ENCODE data around the gene DACH2. TPM values are rescaled to one million over a fixed set of nuclear protein-coding genes. Genes with fewer than 3 reads are reported as not detected.
"Not testable (repeated sequence)": the region's sequence is repeated elsewhere in the genome, so short reads cannot be mapped to it uniquely, and the experiment has no call there.

DACH2 gene
- 1 to 10 TPM in 3 of 12 donors, under 1 TPM in 7, not detected in 2; 0.38 to 2.1 (median 0.70) TPM for polyA plus RNA-seq (ENCODE audit: insufficient read length in 12 of 12)
- long read RNA-seq, donor 1, result 0 reads
- long read RNA-seq, donor 2, result 0 reads
- long read RNA-seq, donor 3, result 0 reads
- long read RNA-seq, donor 4, result 0 reads
- long read RNA-seq, donor 5, result 0 reads
- long read RNA-seq, donor 6, result 0 reads
- long read RNA-seq, donor 7, result 0 reads
- long read RNA-seq, donor 8, result 0 reads
- long read RNA-seq, donor 9, result 0 reads
- long read RNA-seq, donor 10, result 0 reads
- long read RNA-seq, donor 11, result 0 reads

DNA sequence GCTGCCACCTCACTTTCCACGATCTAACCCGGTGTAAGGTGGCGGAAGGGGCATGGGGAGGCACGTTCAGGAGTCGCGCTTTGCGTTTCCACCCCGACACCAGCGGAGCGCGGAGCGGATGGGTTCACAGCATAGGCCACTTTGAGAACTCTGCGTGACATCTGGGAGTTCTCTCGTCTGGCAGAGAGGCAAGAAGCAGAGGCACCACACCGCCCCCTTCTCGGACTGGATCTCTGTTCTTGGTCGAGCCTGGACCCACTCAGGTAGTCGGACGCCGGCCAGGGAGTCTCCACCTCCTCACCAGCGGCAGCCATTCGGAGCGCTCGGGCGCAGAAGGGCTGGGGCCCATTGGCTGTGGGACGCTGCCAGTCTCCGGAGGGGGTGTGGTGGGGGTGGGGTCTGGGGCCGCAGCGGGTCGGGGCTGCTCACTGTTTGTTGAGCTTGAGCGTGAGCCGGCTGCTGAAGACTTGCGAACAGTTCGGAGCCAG lies at the start of gene DACH2:
DACH2 (plus strand) TSS at position 428 of the 488 bp plus-strand sequence.
- peak; percentile 60 for DNase-seq

DNA sequence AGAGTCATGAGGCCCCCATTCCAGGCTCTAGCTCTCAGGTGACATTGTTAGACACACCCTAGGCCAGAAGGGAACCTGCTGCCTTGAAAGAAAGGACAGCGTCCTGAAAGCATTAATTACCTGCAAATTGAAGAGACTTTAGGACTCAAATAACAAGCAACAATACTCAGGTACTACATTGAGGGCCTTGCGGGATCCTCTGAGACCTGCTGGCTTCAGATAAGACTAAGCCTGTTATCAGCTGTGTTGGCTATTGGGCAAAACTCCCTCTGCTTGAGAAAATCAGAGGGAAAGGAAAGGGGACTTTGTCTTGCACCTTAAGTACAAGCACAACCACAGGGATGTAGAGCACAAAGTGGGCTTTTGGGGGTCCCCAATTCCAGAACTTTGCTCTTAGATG lies 45.9 kb upstream of the DACH2 start:
- DNase-seq, result no peak

DNA sequence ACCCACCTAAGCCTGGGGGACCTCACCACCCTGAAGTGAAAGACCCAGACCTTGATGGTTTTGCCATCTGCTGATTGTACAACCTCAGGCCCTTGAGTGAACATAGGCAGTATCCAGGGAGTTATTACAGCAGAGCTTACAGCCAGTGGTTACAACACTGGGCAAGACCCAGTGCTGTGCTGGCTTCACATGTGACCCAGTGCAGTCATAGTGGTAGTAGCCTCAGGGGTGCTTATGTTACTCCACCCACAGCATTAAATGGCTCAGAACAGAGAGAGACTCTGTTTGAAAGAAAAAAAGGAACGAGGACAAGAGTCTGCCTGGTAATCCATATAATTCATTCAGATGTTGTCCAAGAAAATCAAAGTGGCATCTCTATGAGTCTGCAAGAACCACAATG lies 45.2 kb upstream of the DACH2 start:
- DNase-seq, result no peak

DNA sequence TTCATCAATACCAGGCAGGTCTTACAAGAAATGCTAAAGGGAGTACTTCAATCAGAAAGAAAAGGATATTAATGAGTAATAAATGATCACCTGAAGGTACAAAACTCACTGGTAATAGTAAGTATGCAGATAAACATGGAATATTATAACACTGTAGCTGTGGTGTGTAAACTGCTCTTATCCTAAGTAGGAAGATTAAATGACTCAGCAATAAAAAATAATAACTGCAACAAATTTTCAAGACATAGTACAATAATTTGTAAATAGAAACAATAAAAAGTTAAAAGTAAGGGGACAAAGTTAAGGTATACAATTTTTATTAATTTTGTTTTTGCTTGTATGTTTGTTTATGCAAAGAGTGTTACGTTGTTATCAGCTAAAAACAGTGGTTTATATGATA lies 43.7 kb upstream of the DACH2 start:
- no peak for DNase-seq

DNA sequence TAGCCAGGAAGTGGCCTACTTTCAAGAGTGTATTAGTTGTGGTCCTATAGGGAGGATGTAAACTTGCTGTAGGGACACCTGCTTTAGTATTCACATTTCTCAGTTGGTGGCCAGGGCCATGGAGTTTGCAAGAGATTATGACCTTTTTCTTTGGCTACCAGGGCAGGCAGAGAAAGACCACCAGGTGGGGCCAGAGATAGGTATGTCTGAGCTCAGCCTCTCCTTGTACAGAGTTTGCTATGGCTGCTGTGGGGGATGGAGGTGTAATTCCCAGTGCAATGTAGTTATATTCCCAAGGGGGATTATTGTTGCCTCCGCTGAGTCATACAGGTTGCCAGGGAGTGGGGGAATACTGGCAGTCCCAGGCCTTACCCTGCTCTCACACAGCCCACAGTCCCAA lies 26.3 kb upstream of the DACH2 start:
- DNase-seq, result no peak

DNA sequence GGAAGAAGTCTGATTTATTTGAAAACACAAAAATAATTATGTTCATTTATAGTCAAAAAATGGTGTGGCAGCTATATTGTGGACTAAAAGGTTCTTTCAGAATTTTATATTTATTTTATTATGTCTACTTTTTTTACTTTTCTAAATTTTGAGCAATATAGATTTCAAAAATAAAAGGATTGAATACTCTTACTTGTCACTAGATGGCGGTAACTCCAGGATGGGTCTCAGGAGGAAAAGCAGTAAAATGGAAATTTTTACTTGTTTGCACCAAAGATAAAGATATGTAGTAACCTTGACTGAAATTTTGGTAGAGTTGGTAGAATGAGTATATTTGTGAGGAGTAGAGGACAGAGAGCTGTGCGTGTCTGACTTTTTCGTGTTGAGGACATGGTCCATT lies 14.5 kb upstream of the DACH2 start:
- no peak for DNase-seq

DNA sequence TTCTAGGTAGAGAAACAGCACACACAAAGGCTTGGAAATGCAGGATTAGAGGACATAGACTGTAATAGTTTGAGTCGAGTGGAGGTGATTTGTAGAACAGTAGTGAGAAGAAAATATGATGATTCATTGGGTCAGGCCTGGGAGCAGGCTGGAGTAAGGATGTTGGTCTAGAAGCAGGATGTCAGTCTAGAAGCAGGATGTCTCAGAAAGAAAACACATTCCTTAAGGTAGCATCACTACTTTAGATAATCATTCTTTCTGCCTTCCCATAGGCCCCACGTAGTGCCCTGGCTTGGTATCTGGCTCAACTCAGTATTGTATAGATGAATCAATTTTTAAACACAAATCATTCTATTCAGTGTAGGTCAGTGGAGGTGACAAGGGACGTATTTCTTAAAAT lies 11.2 kb upstream of the DACH2 start:
- no peak for DNase-seq

DNA sequence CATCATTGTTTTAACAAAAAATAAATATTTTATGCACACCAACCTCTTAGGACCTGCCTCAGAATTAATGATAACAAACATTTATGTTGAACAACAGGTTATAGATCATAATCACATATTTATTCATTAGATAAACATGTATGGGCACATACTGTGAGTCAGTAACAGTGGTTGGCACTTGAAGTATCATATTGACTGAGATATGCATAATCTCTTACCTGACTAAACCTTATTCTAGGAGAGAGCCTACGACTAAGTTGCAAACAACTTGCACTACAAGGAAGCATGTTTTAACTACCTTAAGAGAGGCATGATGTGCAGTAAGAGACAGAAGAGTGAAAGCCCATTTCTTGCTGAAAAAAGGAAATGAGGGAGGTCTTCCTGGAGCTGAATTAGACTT lies 6.5 kb upstream of the DACH2 start:
- DNase-seq, result no peak

DNA sequence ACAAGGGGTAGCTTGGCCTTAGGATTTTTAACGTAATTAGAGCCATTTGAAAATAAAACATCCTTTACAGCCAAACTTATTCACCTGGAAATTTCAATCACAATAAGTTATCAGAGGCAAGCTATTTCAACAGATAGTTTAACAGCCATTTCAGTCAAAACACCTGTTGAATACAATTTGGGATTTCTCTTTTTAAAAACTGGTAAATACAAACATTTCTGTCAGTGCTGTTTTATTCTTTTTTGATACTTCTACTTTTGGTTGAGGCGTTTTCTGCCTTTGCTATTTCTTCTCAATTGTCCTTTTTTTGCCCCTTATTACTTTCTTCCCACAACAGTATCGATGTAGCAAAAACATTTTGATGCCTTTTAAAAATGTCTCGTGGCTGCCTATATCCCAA lies 2.1 kb upstream of the DACH2 start:
- no peak for DNase-seq

DNA sequence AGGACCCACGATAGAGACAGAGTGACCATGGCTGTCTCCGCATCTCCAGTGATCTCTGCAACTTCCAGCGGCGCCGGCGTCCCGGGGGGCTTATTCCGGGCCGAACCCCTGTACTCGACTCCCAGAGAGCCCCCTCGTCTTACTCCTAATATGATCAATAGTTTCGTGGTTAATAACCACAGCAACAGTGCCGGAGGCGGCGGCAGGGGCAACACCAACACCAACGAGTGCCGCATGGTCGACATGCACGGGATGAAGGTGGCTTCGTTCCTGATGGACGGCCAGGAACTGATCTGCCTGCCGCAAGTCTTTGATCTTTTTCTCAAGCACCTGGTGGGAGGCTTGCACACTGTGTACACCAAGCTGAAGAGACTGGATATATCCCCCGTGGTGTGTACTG lies 343 bp downstream of the DACH2 start:
- DNase-seq, result no peak

DNA sequence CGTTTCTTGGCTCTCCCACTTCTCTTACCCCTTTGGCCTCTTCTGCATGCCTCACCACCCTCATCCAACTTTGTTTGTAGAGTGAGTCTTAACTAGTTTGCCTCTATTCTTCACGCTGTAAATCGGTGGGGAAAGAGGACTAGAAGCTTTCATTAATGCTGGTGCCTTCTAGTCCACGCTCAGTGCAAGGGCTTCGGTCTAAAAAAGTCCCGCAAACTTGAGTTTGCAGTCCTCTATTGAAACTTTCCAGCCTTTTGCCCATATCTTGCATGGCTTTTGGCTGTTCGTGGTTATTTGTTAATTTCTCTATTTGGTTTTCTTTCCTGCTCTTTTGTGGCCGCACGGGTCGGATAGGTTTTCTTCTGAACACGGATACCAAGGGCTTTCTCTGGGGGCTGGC lies 868 bp downstream of the DACH2 start:
- no peak for DNase-seq

DNA sequence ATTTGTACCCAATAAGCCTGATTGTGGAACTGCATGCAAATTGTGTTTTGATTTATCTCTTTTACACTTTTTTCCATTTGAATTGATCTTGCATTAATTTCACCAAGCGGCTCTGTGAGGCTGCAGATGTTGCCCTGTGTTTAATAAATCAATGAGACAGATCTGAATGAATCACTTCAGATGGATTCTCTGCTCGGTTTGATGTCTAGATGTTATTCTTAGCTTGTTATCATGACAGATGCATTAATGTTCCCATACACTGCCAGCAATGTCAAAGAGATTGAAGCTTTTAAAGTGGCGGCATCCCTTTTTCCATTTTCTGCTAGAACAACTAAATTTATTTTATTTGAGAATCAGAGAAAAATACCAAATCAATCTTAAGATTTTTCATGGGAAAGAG lies 6.3 kb downstream of the DACH2 start:
- DNase-seq, result no peak

DNA sequence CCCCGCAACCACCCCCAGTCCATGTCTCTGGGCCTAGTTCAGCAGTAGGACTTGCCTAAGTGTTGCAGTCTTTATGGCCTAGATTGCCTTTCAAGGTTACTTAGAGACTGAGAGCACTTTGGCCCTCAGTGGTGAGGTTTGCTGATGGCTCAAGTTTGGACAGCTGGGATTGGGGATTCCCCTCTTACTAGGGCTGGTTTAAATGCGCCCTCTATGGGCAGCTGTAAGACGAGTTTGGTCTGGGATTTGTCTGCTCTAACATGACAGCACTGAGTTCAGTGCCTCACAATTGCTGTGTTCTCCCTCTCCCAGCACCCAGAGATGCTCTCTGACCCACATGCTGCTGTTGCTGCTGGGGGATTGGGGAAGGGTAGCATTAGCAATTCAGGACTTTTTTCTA lies 23.1 kb downstream of the DACH2 start:
- DNase-seq, result no peak

DNA sequence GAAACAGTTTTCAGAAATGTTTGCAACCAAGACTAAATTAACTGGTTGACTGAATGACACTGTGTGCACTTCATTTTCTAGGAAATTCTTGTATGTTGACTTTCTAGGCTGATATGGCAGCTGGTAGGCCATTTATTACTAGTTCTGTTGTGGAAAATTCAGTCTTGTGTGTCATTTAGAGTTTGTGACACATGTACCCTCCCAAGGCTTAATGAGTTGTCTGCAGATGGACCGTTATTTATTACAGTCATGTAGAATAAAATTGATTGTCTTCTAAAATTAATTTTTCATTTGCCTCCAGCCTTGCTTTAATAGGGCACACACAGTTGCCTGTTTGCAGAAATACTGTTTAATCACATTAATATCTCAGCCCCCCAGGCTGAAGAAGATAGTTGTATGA lies 30.7 kb downstream of the DACH2 start:
- DNase-seq, result no peak

DNA sequence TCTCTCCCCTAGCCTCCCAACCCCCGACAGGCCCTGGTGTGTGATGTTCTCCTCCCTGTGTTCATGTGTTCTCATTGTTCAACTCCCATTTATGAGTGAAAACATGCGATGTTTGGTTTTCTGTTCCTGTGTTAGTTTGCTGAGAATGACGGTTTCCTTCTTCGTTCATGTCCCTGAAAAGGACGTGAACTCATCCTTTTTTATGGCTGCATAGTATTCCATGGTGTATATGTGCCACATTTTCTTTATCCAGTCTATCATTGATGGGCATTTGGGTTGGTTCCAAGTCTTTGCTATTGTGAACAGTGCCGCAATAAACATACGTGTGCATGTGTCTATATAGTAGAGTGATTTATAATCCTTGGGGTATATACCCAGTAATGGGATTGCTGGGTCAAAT lies 33.1 kb downstream of the DACH2 start:
- DNase-seq, result not testable (repeated sequence)

DNA sequence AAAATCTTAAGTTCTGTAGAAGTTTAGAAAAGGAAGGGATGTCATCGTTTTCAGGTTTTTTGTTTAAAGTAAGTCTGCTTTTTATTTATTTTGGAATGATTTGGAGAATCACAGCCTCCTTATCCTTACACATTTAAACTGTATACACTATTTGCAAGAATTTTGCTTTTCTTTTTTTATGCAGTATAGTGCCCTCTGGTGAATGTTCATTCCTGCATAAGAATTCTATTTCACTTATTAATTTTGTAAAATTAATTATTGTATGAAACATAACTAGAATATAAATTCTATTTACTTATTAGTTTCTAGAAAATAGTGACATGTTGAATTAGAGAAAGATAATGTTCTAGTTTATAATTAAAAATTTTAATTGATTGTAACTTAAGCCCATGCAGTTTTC lies 44.6 kb downstream of the DACH2 start:
- DNase-seq, result no peak

DNA sequence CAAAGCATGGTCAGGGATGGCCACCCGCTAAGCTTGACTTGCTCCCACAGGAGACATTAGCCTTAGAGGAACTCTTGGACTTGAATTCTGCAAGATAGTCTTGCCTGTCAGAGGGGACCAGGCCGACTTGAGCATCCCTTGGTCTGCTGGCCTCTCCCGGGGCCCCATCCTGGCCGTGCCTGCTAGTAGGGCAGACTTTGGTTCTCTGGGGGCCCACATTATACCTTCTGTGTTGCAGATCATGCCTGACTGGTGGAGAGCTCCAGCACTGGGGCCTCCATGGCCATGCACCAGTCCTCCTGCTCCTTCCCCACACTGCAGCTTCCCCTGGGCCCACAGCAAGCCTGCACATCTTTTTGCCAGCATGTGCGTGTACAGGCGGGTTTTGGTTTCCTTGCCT lies 46.5 kb downstream of the DACH2 start:
- DNase-seq, result no peak

DNA sequence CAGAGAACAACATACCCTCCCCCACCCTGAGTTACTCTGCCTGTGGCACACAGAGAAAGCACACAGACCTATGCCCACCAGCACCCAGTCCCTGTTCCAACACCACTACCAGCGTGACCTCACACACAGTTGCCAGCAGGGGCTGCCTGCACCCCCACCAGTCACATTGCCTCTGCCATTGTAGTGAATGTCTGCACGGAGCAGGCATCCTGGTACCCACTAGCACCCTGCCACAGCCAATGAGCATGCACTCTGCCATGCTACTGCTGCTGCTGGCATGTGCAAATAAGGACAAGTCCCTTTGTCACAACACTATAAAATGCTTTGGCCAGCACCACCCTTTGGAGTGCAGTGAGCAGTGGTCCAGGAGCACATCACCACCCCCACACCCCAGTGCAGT lies 47.1 kb downstream of the DACH2 start:
- no peak for DNase-seq

DNA sequence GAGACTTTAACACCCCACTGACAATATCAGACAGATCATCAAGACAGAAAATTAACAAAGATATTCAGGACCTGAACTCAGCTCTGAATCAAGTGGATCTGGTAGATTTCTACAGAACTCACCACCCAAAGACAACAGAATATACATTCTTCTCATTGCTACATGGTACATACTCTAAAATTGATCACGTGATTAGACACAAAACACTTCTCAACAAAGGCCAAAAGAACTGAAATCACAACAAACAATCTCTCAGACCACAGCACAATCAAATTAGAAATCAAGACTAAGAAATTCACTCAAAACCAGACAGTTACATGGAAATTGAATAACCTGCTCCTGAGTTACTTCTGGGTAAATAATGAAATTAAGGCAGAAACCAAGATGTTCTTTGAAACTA lies 49.6 kb downstream of the DACH2 start:
- no peak for DNase-seq

DNA sequence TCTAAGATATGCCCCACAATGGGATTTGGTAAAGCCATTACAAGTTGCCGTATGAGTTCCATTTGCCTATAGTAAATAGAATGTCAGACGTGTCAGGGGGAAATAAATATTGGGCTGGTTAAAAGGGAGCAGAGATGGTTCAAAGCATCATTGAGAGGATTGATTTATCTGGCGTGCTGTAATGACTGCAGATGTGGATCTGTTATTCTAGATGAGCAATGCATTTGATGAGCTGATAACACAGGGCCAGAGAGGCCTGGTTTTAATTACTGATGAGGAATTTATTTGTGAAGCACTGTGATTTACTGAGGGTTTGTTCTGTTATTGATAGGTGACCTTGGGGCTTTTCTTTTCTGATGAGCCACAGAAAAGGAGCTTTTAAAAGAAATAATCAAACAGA lies 62.5 kb downstream of the DACH2 start:
- no peak for DNase-seq

DNA sequence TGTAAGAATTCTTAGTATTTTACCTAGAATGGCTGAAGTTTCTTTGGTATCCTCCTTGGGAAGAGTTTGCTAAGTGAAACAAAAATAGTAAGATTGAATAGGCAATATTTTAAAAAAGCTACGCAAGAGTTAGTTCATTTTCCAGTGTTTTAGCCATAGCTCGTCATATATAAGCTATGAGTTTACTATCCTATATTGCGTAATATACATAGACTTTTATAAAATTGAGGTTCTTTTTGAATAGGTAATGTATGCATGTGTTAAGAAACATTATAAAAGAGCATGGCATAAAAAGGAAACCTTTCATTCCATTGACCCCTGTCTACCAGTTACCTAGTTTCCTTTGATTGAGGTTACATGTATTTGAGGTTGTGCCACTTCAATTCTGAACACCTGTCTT lies 67.0 kb downstream of the DACH2 start:
- no peak for DNase-seq

DNA sequence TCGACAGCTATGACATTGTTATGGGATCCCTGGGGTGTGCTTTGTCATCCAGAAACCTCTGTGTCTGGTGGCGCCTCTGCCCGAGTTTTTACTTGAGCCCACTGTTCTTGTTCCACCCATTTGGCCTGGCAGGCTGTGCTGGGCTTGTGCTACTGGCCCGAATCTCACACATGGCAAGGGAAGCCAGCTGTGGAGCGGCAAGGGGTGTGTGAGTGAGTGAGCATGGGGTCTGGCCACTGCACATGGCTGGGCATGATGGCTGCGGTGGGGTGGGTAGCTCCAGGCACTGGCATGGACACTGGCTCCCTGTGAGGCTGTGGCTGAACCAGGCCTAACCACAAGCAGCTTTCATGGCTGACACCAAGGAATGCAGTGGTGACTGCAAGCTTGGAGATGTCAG lies 89.2 kb downstream of the DACH2 start:
- no peak for DNase-seq

DNA sequence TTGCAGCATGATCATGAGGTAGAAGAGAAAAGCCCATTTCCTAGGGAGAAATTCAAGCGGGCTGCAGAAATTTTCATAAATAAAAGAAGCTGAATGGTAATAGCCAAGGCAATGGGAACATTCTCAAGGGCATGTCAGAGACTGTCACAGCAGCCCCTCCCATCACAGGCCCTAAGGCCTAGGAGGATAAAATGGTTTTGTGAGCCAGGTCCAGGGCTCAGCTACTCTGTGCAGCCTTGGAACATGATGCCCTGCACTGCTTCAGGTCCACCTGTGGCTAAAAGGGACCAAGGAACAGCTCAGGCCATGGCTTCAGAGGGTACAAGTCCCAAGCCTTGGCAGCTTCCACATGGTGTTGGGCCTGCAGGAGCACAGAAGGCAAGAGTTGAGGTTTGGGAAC lies 93.3 kb downstream of the DACH2 start:
- DNase-seq, result no peak

DNA sequence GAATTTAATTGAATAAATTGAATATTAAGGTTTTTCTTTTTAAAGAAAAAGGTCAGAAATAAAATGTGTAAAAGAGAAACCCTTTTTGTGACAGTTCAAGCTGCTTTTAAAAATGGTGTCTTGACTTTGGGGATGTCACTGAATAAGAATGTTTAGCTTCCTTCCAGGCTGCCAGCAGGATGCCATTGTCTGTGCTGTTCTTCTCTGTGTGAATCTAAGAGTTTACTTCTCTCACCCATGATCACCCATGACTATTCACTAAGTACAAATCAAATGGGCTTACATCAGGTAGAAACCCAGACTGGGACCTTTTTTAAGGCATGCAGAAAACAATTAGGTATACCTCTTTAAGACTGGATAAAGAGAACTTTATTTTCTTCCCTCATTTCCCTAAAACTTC lies 115.3 kb downstream of the DACH2 start:
- no peak for DNase-seq

DNA sequence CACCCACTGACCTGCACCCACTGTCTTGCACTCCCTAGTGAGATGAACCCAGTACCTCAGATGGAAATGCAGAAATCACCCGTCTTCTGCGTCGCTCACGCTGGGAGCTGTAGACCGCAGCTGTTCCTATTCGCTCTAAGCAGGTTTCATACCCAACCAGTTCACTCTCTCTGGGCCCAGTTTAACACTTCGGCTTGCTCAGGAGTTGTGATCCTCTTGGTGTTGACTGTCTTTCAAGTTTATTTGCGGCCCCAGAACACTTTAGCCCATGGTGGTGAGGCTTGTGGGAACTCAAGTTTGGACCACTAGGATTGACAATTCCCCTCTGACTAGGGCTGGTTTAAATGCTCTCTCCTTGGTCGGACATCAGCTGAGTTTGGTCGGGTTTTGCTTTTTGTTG lies 147.0 kb downstream of the DACH2 start:
- DNase-seq, result no peak

All from muscle of arm (tissue), 14 donors.